Esophagus muscularis mucosa (tissue), 4 donors: ENCODE data around the gene PTRH1. TPM values are rescaled to one million over a fixed set of nuclear protein-coding genes. Genes with fewer than 3 reads are reported as not detected.
A peak's percentile ranks its signal among the peaks of the same experiment; 100 is the strongest.

ENCODE experiments used
- DNase-seq: peaks from one replicate; pipeline ENCODE4 v3.0.0-alpha.2; 2017; ENCODE audit errors: extremely low spot score
- H3K27ac ChIP-seq, 4 donors: fragments of 200-600 bp; sonication (generic); replicated peaks in 1 of 4; 1 replicate in 3 of 4; 2 replicates in 1 of 4; pipeline ENCODE4 v1.5.1; 2016 to 2019; ENCODE audit warnings: mild to moderate bottlenecking in 1 of 4
- H3K27me3 ChIP-seq, 4 donors: fragments of 200-600 bp; sonication (generic); one replicate each; pipeline versions ENCODE4 v1.5.1 to v1.6.0; 2016 to 2019
- H3K36me3 ChIP-seq, 4 donors: fragments of 200-600 bp; sonication (generic); one replicate each; pipeline ENCODE4 v1.5.1; 2016 to 2019
- H3K4me1 ChIP-seq, 4 donors: fragments of 200-600 bp; sonication (generic); one replicate each; pipeline ENCODE4 v1.5.1; 2016 to 2019
- H3K4me3 ChIP-seq, 4 donors: fragments of 200-600 bp; sonication (generic); 1 replicate in 2 of 4; 2 replicates in 2 of 4; pipeline ENCODE4 v1.5.1; 2016 to 2019; ENCODE audit warnings: mild to moderate bottlenecking in 4 of 4, moderate library complexity in 1 of 4
- H3K9me3 ChIP-seq, 4 donors: fragments of 200-600 bp; sonication (generic); 1 replicate in 3 of 4; 2 replicates in 1 of 4; pipeline ENCODE4 v1.5.1; 2016 to 2019
- EP300 ChIP-seq: sonication (generic); formaldehyde crosslinking; IDR thresholded peaks from one replicate; pipeline ENCODE4 v1.6.1; 2017; ENCODE audit warnings: antibody characterized with exemption
- POLR2A ChIP-seq: fragments of 450-650 bp; IDR thresholded peaks from one replicate; pipeline ENCODE4 v1.6.1; 2017; ENCODE audit warnings: antibody characterized with exemption, moderate library complexity, mild to moderate bottlenecking, low read depth
- POLR2AphosphoS5 ChIP-seq, 2 donors: sonication (generic); formaldehyde crosslinking; IDR thresholded peaks; one replicate each; pipeline ENCODE4 v1.6.1; 2017; ENCODE audit warnings: antibody characterized with exemption in 2 of 2
- WGBS: methylation state at CpG from one replicate; pipeline ENCODE4 v1.1.5; 2018; 5-methylcytosine and 5-hydroxymethylcytosine counted together
- intact Hi-C: fragments of 100-400 bp; cut with DNase I; formaldehyde crosslinking; loops from one replicate; pipeline ENCODE4 v1.15.1; 2023
- total RNA-seq, 4 donors: library from RNA; depleted of rRNA; stranded (reverse); fragments of >200 nt; gene quantifications; one replicate each; pipeline versions ENCODE4 v1.1.0 to v1.2.1, GENCODE V29; 2016
- TF ChIP-seq, protein P1 (sequence below), 3 experiments: fragments of 200-600 bp in 2 of 3; fragments of 450-650 bp in 1 of 3; sonication (generic) in 2 of 3; IDR thresholded peaks; one replicate each; pipeline ENCODE4 v1.5.1; 2017 to 2019; ENCODE audit warnings: antibody characterized with exemption in 3 of 3, mild to moderate bottlenecking in 2 of 3, moderate library complexity in 1 of 3

The PTRH1 gene
- total RNA-seq, 4 donors from 2014 or later: 16.8 to 23.5 (median 20.5) TPM

DNA sequence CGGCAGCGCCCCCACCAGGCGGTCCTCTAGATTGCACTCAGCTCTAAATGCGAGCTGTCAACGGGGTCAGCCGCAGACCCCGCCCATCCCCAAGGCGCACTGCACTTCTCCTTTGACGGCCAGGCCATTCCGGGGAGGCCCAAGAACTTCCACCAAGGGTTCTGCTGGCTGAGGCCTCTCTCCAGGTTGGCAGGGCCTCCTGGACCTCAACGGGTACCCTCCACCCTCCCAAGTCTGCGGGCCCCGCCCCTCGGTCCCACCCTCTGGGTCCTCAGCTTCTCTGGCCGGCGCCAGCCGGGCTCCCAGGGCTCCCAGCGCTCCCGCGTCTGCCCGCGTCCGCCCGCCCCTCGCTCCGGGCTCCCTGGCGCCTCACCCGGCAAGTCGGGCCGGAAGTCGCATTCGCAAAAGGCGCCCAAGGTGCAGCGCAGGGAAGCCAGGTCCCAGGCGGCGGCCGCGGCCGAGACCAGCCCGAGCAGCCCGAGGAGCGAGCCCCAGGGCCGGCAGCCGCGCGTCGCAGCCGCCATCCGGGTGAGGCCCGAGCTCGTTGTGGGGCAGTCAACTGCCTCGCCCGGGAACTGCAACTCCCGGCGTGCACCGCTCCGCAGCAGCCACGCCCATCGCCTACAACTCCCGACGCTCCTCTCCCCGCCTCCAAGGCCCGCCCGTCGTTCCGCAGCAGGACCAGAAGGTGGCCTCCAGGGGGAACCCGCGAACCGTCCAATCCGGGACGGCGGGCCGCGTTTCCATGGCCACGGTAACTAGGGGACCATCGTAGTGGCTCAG lies 19.5 kb upstream of the PTRH1 start, which contains the start of gene TOR2A:
TOR2A (minus strand) TSS at position 548 of the 783 bp plus-strand sequence; CDS start at position 524, 24 bp downstream.
- H3K36me3 ChIP-seq: peaks cover 16 to 54% (median 40%) of the 10 kb centered on the region in 4 donors
- intact Hi-C loops: loop anchor here (1.0 to 5.0 kb wide), 6 partner anchors 50 to 223 kb away; partner anchors contain the start of gene STXBP1
- WGBS: 0% methylated on average over 41 of the region's 76 CpGs
- H3K27ac ChIP-seq: peak within 1 kb of the TSS; percentile 94 to 98 (median 95)
- peaks cover 11 to 35% (median 25%) of the 10 kb centered on the region in 4 donors for H3K4me1 ChIP-seq
- H3K27me3 ChIP-seq: peaks cover 0 to 10% (median 0%) of the 10 kb centered on the region in 4 donors
- TF ChIP-seq, protein P1, sequence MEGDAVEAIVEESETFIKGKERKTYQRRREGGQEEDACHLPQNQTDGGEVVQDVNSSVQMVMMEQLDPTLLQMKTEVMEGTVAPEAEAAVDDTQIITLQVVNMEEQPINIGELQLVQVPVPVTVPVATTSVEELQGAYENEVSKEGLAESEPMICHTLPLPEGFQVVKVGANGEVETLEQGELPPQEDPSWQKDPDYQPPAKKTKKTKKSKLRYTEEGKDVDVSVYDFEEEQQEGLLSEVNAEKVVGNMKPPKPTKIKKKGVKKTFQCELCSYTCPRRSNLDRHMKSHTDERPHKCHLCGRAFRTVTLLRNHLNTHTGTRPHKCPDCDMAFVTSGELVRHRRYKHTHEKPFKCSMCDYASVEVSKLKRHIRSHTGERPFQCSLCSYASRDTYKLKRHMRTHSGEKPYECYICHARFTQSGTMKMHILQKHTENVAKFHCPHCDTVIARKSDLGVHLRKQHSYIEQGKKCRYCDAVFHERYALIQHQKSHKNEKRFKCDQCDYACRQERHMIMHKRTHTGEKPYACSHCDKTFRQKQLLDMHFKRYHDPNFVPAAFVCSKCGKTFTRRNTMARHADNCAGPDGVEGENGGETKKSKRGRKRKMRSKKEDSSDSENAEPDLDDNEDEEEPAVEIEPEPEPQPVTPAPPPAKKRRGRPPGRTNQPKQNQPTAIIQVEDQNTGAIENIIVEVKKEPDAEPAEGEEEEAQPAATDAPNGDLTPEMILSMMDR (IDR thresholded peaks at IDR 0.05): peak; percentile 89 to 100 (median 92)
- no peak for TF ChIP-seq EP300
- TF ChIP-seq POLR2AphosphoS5 (IDR thresholded peaks at IDR 0.05): peak; percentile 90 to 92
- TF ChIP-seq POLR2A: peak; percentile 55
- DNase-seq: peak; percentile 99
- H3K9me3 ChIP-seq: no peaks in the 10 kb centered on the region
- H3K4me3 ChIP-seq: peak within 1 kb of the TSS; percentile 73 to 89 (median 82)

DNA sequence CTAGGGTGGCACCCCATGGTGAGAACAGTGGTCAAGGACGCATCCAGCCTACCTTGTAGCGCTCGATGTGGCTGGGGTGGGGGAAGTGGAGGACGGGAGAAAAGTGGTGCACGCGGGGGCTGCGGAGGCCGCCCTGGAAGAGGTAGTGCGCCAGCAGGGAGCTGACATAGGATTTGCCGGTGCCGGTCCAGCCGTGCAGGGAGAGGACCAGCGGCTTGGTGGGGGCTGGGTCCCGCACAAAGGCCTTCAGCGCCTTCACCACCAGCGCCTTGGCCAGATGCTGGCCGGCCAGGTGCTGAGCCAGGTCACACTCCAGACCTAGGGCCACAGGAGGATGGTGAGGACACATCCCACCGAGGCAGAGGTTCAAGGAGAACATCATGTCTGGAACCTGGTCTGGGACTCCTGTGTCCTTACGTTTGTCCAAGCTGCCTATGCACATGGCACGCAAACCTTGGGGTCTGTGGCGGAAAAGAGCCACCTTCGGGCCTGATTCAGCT lies 18.8 kb upstream of the PTRH1 start:
- Histone ChIP-seq H3K27ac (peak overlapping the region; percentile 94 to 98 (median 95)), H3K36me3 (peaks cover 16 to 48% (median 36%) of the 10 kb centered on the region in 4 donors), H3K9me3 (no peaks in the 10 kb centered on the region), H3K4me3 (peak overlapping the region; percentile 73 to 89 (median 82)), H3K4me1 (peaks cover 11 to 31% (median 21%) of the 10 kb centered on the region in 4 donors), H3K27me3 (peaks cover 0 to 6% (median 0%) of the 10 kb centered on the region in 4 donors)
- DNase-seq: no peak
- TF ChIP-seq, protein P1 (IDR thresholded peaks at IDR 0.05): no peak
- TF ChIP-seq POLR2A: no peak
- no peak for TF ChIP-seq EP300
- no peak for TF ChIP-seq POLR2AphosphoS5 (IDR thresholded peaks at IDR 0.05)
- WGBS: 60% methylated on average over 3 of the region's 22 CpGs
- intact Hi-C loops: loop anchor here (2.0 to 5.0 kb wide), 3 partner anchors 122 to 222 kb away; partner anchors contain the start of gene STXBP1

DNA sequence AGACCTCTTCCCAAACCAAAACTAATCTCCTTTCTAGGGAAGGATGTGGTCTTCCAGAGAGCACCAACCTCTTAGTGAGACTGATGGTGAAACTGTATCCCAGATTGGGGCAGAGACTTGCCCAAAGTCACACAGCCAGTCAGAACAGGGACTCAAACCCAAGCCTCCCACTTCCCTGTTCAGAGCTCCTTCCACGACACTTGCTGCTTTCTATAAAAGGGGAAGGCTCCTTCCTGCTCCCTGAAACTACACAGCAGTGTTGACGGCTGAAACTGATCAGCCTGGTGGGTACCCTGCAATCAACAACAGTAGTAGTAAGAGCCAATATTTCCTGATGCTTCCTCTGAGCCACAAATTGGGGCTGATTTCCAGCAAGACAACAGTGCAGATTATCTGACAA lies 18.2 kb upstream of the PTRH1 start:
- TF ChIP-seq EP300 (no peak), POLR2AphosphoS5 (IDR thresholded peaks at IDR 0.05) (no peak), POLR2A (no peak)
- TF ChIP-seq, protein P1 (IDR thresholded peaks at IDR 0.05): no peak
- no peak for DNase-seq
- Histone ChIP-seq H3K9me3 (no peaks in the 10 kb centered on the region), H3K27ac (peak overlapping the region in 1 of 4 donors; percentile 94), H3K27me3 (peaks cover 0 to 3% (median 0%) of the 10 kb centered on the region in 4 donors), H3K4me3 (no peak overlapping the region), H3K36me3 (peaks cover 16 to 41% (median 33%) of the 10 kb centered on the region in 4 donors), H3K4me1 (peaks cover 11 to 31% (median 21%) of the 10 kb centered on the region in 4 donors)
- intact Hi-C loops: loop anchor here (2.0 to 5.0 kb wide), 3 partner anchors 121 to 221 kb away; partner anchors contain the start of gene STXBP1
- 59% methylated on average over 2 of the region's 2 CpGs for WGBS

DNA sequence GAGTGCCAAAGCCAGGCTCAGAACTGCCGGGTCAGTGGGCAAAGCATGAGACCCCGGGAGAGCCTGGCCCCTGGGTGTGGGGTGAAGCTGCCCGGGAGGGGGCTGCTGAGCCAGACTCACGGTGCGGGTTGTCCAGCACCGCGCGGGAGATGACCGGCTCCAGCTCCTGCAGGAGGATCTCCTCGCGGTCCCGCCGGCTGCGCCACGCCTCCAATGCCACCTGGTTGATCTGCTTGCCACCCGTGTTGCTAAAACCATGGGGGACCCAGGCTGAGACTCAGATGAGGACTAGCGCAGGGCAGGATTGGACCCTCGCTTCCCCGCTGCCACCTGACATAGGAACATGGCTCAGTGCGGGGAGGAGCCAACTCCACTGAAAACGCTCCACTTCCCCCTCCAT lies 17.0 kb upstream of the PTRH1 start:
- Histone ChIP-seq H3K27ac (no peak overlapping the region), H3K4me3 (no peak overlapping the region), H3K4me1 (peaks cover 11 to 31% (median 21%) of the 10 kb centered on the region in 4 donors), H3K36me3 (peaks cover 16 to 32% (median 28%) of the 10 kb centered on the region in 4 donors), H3K27me3 (no peaks in the 10 kb centered on the region), H3K9me3 (no peaks in the 10 kb centered on the region)
- intact Hi-C loops: loop anchor here (5.0 kb wide), 2 partner anchors 120 to 220 kb away; partner anchors contain the start of gene STXBP1
- TF ChIP-seq POLR2AphosphoS5 (IDR thresholded peaks at IDR 0.05): no peak
- no peak for TF ChIP-seq EP300
- no peak for TF ChIP-seq POLR2A
- TF ChIP-seq, protein P1 (IDR thresholded peaks at IDR 0.05): no peak
- WGBS: 87% methylated on average over 8 of the region's 21 CpGs
- no peak for DNase-seq
